Middle frontal gyrus (tissue), 1 donor: ENCODE results near the gene CHST11.
A peak's percentile ranks its signal among the peaks of the same experiment; 100 is the strongest.

Source experiments
- DNase-seq: peaks from one replicate; pipeline ENCODE4 v3.0.0-alpha.2; 2015; ENCODE audit warnings: low spot score; ENCODE audit errors: extremely low spot score

Gene CHST11

DNA sequence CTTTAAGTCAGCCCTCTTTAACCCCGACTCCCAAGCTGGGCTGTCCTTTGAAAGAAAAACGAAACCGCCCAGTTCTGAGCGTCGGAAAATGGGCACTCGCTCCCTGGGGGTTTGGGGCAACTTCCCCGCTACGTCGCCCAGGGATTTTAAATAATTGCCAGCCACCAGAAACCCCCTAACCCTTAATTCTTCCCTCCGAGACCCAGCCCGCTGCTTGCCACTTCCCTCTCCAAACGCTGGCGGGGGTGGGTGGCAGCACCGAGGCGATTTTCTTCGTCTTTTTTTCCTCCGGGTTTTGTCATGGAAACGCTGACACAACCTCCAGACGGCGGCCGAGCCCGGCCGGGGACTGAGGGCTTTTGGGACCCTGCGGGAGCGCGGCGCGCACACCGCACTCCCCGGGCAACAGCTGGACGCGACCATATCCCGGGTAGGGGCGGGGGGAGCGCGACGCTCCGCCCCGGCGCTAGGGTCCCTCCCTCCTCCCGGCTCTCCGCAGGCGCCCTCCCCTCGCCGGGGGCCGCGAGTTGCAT, at the start of gene CHST11:
TSS of gene CHST11 (plus strand) at position 532 of the 533 bp plus-strand sequence.
- DNase-seq = peak; percentile 51

DNA sequence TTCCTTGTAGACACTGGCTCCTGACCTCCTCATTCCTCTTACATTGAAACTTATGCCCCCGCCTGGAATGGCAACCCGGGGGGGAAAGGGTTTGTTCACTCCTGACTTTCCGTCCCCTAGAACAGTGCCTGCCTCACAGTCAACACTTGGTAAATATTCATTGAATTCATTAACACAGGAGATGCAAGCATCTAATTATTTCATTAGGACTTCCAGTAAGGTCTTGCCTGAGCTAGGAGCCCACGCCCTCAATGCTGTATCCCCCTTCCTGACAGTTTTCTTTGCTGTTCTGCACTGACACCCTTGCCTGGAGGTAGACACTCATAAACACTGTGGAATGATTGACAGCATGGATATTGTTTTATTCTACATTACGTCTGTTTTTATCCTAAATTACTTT, 49.3 kb upstream of the CHST11 start:
- DNase-seq = no peak

DNA sequence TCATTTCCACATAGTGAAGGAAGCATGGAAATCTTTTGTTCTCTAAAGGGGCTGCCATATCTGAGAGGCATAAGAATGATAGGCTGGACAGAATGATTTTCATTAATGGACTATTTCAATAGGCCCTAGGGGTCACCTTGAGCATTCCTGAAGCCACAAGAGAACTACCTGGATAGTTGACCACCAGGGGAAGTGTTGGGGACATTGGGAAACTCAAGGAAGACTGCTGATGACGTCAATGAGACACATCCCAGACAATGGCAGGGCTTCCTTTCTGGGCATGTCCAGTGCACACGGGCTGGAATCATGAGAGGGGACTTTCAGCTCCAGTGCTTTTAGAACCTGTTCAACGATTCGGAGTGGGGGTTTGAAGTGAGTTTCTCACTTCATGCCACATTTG, 48.8 kb upstream of the CHST11 start:
- no peak for DNase-seq

DNA sequence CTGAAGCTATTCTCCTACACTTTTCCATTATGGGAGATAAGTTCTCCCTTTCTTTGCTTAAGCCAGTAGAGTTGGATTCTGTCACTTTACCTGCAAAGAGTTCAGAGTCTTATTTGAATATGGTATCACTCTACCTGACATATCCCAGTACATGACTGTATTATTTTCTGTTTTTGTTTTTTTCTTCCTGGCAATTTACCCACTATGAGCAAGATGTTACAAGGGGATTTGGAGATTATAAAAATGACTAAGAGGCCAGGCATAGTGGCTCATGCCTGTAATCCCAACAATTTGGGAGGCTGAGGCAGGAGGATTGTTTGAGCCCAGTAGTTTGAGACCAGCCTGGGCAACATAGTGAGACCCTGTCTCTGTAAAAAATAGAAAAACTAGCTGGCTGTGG, 46.4 kb upstream of the CHST11 start:
- no peak for DNase-seq

DNA sequence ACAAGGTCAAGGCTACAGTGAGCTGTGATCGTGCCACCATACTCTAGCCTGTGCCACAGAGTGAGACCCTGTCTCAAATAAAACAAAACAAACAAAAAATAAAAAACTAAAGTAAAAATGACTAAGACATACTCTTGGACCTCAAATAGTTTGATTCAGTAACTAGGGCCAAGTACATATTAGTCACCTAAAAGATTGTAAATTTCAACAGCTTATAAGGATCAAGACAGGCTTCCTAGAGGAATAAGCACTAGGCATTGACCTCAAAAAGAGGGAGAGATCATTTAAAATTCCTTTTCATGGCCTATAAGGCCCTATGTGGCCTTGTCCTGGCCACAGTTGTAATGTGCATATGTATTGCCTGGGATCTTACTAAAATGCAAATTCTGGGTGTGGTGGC, 46.0 kb upstream of the CHST11 start:
- DNase-seq = no peak

DNA sequence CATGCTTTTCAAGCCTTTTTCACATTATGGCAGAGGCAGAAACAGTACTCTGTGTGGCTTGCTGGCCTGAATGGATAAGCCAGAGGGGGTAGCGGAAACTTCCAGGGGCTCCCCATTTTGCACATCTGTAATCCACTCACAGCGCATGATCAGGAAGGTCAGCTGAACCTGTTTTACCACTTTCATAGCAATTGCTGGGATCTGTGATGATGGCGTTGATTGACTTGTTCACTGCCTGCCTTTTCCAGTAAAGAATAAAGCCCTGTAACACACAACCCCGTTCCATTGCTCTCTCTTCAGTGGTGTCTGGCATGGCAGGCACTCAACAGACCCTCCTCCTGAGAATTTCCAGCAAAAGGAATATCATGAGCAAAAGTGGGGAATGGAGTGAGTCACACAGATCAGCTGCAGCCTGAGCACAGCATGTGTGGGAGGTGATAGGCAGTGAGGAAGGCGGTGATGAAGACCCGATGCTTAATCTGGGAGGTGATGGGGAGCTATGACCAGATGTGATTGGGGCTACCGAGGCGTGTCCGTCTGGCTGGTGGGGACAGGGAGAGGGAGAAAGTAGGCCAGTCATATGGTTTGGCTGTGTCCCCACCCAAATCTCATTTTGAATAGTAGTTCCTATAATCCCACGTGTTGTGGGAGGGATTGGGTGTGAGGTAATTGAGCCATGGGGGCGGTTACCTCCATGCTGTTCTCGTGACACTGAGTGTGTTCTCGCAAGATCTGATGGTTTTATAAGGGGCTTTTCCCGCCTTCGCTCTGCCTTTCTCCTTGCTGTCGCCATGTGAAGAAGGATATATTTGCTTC, 44.7 kb upstream of the CHST11 start:
- DNase-seq = no peak

DNA sequence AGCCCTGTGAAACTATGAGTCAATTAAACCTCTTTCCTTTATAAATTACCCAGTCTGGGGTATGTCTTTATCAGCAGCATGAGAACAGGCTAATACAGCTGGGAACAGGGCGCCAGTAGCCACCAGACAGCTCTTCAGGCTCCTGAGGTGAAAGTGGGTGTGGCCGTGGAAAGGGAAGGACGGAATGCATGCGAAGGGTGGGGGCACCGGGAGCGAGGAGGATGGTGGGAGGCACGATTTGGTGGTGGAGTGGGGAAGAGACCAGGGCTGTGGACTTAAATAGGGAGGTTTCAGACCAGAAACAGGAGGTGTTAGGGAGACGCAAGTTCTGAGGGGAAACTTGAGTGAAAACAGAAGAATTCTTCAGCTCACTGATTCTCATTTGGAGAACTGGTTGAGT, 44.1 kb upstream of the CHST11 start:
- DNase-seq = no peak

DNA sequence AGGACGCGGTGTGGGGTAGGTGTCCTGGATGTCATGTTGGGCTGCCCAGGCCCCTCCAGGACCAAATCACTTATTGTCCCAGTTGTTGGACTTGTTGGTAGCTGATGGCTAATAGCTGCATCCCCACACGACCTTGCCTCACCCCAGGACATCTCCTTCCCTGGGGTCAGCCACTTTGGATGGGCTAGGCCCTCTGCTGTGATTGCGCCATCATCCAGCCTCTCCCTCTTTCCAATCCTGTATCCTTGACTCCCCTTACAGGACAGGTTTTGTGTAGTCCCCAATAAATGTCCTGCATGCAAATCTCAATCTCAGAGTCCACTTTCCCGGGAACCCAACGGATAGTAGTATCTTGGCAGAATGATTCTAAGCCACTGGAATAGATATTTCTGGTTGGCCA, 43.4 kb upstream of the CHST11 start:
- no peak for DNase-seq

DNA sequence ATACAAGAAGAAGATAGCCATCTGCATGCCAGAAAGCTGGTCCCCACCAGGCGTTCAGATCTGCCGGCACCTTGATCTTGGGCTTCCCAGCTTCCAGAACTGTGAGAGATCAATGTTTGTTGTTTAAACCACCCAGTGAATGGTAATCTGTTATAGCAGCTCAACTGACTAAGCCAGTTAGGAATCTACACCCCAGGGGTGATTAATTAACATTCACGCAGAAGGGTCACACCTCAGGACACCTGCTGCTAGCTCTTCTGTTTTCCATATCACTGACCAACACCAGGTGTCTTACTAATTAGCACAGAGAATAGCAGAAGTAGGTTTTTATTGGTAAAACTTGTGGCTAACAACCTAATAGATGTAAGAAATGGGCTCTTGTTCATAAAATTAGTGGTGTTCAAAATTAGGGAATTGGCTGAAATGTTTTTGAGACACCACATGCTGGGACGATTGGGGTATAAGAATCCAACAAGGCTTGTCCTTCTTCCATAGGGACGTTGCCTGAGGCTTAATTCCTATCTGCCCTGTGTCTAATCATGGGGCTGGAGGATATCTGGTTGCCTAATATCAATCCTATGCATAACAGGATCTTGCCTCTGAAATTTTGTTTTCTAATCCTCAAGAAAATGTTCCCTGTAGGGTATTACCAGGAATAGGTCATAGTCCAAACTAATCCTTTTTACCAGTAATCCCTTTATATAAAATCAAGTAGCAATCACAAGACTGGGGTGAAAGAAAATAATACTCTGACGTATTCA, 42.0 kb upstream of the CHST11 start:
- DNase-seq = no peak

DNA sequence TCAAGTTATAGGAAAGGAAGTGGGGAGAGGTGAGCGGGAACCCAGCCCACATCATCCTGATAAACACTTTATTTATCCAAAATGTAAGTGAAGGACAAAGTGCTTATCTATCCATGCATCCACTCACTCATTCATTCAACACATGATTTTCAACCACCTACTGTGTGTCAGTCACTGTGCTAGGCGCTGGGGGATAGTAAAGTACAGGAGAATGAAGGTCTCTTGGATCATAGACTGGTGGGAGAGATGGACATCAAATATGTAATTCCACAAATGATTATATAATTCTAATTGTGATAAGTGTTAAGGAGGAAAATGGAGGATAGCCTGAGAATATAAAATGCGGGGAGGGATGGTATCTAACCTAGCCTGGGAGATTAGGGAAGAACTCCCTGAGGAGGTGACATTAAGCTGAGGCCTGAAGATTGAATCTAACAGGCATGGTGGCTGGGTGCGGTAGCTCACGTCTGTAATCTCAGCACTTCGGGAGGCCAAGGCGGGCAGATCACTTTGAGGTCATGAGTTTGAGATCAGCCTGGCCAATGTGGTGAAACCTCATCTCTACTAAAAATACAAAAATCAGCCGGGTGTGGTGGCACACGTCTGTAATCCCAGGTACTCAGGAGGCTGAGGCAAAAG, 41.3 kb upstream of the CHST11 start:
- no peak for DNase-seq

DNA sequence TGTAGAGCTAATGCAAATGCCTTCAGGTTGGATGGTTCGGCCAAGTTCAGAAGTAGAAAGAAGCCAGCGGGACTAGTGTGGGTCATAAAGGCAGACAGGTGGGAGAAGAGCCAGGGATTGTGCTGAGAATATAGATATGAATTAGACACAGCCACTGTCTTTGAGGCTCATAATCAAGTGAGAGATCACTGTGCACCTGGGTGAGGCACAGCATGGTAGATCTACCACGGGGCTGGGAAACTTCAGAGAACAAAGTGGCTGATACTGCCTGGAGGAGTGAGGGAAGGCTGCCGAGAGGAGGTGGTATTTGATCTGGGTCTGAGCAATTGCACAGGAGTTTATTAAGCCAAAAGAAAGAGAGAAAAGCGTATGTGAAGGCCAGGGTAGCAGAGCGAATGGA, 40.6 kb upstream of the CHST11 start:
- DNase-seq = no peak

DNA sequence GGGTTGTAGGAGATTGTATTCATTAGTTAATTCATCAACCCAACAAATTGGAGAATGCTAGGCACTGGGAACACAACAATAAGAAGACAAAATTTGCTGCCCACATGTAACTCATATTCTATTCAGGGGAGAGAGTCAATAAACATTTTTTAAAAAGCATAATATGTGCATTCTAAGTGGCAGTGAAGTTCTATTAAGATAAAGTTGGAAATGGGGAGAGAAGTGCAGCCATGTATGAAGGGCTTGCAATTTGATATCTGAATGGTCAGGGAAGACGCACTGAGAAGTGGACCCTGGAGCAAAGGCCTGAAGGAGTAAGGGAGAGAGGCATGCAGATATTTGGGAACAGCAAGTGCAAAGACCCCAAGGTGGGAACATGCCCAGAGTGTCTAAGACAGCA, 40.2 kb upstream of the CHST11 start:
- DNase-seq = no peak

DNA sequence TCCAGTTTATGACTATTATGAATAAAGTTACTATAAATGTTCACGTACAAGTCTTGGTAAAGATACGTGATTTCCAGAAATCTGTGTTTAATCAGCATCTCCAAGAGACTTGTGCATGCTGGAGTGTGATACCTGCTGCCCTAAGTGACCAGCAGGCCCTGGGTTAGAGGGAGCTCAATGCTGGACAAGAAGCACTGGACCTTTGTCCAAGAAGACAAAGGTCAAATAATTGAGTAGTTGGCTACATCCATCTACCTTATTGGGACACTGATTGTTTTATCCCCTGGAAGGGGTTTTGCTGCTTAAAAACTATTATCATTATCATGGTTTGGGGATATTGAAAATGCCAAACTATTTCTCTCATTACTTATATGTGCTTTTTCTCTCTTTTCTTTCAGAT, 37.0 kb upstream of the CHST11 start:
- no peak for DNase-seq

DNA sequence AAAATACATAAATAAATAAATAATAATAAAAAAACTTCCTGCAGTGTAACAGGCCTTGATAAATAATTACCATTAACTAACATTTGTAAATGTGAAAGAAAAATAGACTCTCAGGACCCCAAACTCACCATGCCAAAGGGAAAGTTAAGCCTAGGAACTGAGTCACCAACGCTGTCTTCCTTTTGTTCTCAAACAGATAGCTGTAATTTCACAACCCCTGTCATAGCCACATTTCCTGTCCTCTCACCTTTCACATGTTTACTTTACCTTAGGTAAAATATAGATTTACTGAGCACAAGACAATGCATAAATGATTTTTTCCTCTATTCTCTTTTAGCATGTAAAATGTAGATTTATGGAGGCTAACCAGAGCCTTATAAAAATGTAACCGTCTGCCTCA, 35.9 kb upstream of the CHST11 start:
- no peak for DNase-seq

DNA sequence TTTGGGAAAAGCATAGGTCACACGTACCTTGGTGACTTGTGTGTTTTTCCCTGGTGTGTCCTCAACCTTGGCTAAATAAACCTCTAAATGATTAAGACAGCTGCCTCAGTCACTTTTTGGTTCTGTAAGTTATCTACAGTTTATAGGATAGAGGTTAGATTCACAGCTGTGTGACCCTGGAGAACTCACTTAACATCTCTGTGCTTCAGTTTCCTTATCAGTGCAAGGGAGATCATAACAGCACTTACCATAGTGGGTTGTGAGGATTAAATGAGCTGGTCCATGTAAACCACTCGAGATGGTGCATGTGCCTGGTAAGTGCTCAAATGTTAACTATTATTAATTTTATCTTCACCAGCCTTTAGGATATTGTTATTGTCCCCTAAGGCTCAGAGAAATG, 35.4 kb upstream of the CHST11 start:
- no peak for DNase-seq

DNA sequence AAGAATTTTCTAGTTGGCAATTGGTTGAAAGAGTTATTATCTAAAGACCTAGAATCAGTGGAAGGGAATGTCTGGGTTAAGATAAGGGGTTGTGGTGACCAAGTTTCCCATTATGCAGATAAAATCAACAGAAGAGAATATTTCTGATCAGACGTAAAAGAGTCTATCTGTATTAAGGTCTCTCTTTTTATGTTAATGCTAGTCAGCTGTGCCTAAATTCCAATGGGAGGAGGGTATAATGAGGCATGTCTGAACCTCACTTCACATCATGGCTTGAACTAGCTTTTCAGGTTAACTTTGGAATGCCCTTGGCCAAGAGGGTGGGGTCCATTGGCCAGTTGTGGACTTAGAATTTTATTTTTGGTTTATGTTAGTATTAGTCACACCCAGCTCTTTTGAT, 34.3 kb upstream of the CHST11 start:
- no peak for DNase-seq

DNA sequence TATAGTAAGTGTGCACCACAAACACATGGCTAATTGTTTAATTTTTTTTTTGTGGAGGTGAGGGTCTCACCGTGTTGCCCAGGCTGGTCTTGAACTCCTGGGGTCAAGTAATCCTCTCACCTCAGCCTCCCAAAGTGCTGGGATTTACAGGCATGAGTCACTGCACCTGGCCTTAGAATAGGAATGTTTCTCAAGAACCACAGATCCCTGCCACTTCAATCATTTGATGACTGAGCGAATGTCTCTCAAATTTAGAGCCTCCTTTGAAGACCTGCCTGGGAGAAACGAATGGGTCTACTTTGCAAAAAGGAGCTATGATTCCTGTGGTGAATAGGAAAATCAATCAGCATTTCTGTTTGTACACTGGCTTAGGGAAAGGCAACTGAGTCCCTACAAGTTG, 33.5 kb upstream of the CHST11 start:
- DNase-seq = no peak

DNA sequence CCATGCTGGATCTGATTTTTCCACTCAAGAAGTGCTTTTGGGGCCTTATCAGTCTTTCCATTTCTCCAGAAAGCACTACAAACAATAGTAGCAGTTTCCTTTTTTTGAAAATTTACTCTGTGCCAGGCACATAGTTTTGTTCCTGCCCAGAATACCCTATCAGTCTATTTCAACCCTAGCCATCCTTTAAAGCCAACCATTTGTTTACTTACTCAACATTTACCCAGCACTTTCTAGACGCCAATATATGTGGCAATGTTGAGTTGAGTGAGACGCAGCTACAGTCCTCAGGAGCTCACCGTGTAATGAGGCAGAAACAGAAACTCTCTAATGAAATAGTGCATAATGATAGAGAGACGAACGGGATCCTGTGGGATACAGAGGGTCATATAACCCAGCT, 32.9 kb upstream of the CHST11 start:
- DNase-seq = no peak

DNA sequence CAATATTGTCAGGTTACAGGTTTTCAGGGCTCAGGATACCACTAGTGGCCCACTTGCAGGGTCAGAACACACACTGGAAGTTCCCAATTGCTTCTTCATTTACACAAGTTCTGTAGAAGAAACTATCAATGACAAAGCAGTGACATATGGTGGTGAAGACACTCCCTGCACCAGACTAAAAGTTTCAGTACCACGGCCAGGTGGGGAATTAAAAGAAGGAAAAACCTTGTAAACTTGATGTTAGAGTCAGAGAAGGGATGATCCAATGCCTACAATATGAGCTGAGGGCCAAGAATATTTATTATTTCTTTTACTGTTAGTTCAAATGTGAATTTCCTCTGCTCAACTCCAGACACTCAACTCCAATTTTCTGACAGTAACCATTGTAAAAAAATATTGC, 31.8 kb upstream of the CHST11 start:
- DNase-seq = no peak

DNA sequence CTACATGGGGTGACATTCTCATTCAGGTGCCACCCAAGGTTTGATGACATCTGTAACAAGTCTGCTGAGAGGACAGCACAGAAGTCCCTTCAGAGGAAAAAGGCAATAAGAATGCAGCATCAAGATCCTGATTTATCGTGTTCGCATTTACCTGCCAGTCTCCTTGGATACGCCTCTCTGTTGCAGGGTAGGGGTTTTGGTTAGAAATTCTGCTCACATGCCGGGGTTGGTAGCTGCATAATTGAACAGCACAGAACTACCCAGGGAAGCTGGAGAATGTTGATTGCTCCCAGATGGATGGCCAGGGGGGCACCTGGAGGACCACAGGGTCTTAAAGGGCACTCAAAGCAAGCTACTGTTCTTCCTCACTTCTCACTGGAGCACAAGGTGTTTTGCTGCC, 31.1 kb upstream of the CHST11 start:
- DNase-seq = no peak

DNA sequence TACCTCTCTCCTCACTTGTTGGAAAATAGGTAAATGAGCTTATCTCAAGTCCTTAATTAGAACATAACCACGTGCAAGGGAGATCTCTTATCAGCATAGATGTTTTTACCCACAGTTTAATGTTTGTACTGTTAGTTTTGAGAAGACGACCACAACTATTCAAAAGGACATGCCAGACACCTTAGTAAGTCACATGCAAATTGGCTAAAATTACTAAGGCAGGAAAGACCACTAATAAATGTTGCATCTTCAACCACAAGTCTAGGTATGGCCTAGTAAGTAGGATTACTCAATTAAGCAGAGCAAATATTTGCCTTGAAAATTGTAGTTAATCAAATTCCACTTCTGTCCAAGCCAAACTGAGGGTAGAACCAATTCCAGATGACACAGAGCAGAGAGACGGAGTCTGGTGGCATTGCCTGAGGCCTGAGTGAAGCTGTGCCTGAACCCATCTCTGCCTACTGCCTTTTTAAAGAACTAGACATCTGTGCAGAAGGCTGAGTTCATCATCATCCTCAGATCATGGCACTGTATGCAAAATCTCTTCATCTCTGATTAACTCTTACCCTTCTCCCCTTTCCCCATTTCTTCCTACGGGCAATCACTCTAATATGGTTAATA, 29.7 kb upstream of the CHST11 start:
- DNase-seq = no peak

DNA sequence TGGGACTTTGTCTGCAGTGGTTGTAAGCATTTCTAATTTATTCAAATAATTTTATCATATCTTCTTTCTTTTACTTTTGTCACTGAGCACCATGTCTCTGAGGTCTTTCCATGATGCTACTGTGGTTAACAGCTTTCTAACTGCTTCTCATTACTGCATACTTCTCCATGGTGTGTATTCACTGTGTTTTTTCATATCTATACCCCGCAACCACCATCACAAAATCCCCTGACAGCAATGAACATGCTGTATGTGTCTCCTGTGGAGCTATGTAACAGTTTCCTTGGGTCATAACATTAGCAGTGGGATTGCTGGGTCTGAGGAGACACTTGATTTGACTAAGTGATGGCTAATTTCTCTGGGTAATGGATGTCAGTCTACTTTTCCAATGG, 29.2 kb upstream of the CHST11 start:
- no peak for DNase-seq
